H9 (cell line): ENCODE data around the gene GPHN. TPM values are rescaled to one million over a fixed set of nuclear protein-coding genes. Genes with fewer than 3 reads are reported as not detected.

Source experiments
- DNase-seq: peaks from one replicate; pipeline ENCODE4 v3.0.0-alpha.2; 2017
- H2AFZ ChIP-seq: one replicate; pipeline ENCODE4 v1.6.1; 2013; ENCODE audit warnings: mild to moderate bottlenecking, low read length, control low read depth, moderate library complexity
- H2AK5ac ChIP-seq: 2 replicates; pipeline ENCODE4 v1.6.1; 2013; ENCODE audit warnings: low read length, control low read depth, mixed read lengths; ENCODE audit not compliant: insufficient read length
- H2BK120ac ChIP-seq: one replicate; pipeline ENCODE4 v1.6.1; 2013; ENCODE audit warnings: low read depth, mild to moderate bottlenecking, low read length, control low read depth, inconsistent platforms; ENCODE audit not compliant: poor library complexity, severe bottlenecking
- H2BK12ac ChIP-seq: 2 replicates; pipeline ENCODE4 v1.6.1; 2013; ENCODE audit warnings: low read length, control low read depth, mixed read lengths, low read depth; ENCODE audit not compliant: insufficient read length
- H2BK15ac ChIP-seq: 2 replicates; pipeline ENCODE4 v1.6.1; 2013; ENCODE audit warnings: low read depth, low read length, control low read depth
- H2BK20ac ChIP-seq: one replicate; pipeline ENCODE4 v1.6.1; 2013; ENCODE audit warnings: low read depth, mild to moderate bottlenecking, low read length, control low read depth, inconsistent platforms; ENCODE audit not compliant: poor library complexity, severe bottlenecking
- H2BK5ac ChIP-seq: 2 replicates; pipeline ENCODE4 v1.6.1; 2013; ENCODE audit warnings: low read length, control low read depth, mixed read lengths; ENCODE audit not compliant: insufficient read length
- H3K14ac ChIP-seq: 2 replicates; pipeline ENCODE4 v1.6.1; 2013; ENCODE audit warnings: low read length, control low read depth; ENCODE audit not compliant: insufficient read depth
- H3K18ac ChIP-seq: 2 replicates; pipeline ENCODE4 v1.6.1; 2013; ENCODE audit warnings: low read depth, mild to moderate bottlenecking, mixed read lengths, low read length, control low read depth; ENCODE audit not compliant: insufficient read length
- H3K23ac ChIP-seq: 2 replicates; pipeline ENCODE4 v1.6.1; 2013; ENCODE audit warnings: low read length, control low read depth, mixed read lengths, low read depth; ENCODE audit not compliant: insufficient read length
- H3K23me2 ChIP-seq: 2 replicates; pipeline ENCODE4 v1.6.1; 2013; ENCODE audit warnings: low read depth, mild to moderate bottlenecking, mixed read lengths, low read length, control low read depth; ENCODE audit not compliant: insufficient read length, poor library complexity, severe bottlenecking
- H3K27ac ChIP-seq: 2 replicates; pipeline ENCODE4 v1.5.1; 2013; ENCODE audit warnings: low read length, control low read depth, mixed read lengths, low read depth; ENCODE audit not compliant: insufficient read length
- H3K27me3 ChIP-seq: 2 replicates; pipeline ENCODE4 v1.6.1; 2013; ENCODE audit warnings: low read length, control low read depth, inconsistent platforms; ENCODE audit not compliant: insufficient read depth
- H3K4ac ChIP-seq: 2 replicates; pipeline ENCODE4 v1.6.1; 2013; ENCODE audit warnings: low read depth, mild to moderate bottlenecking, control low read depth, inconsistent platforms, low read length, moderate library complexity
- H3K4me1 ChIP-seq: 2 replicates; pipeline ENCODE4 v1.6.1; 2013; ENCODE audit warnings: low read length, control low read depth, inconsistent platforms; ENCODE audit not compliant: insufficient read depth
- H3K4me2 ChIP-seq: 2 replicates; pipeline ENCODE4 v1.6.1; 2013; ENCODE audit warnings: low read length, control low read depth, mixed read lengths; ENCODE audit not compliant: insufficient read length, insufficient read depth
- H3K56ac ChIP-seq: 2 replicates; pipeline ENCODE4 v1.6.1; 2013; ENCODE audit warnings: low read depth, mild to moderate bottlenecking, mixed read lengths, low read length, control low read depth; ENCODE audit not compliant: insufficient read length
- H3K79me1 ChIP-seq: 2 replicates; pipeline ENCODE4 v1.6.1; 2013; ENCODE audit warnings: low read depth, mild to moderate bottlenecking, moderate library complexity, low read length, control low read depth, inconsistent platforms; ENCODE audit not compliant: insufficient read depth, poor library complexity, severe bottlenecking
- H3K79me2 ChIP-seq: 2 replicates; pipeline ENCODE4 v1.6.1; 2013; ENCODE audit warnings: low read length, control low read depth, inconsistent platforms; ENCODE audit not compliant: insufficient read depth
- H3K9ac ChIP-seq: 2 replicates; pipeline ENCODE4 v1.6.1; 2013; ENCODE audit warnings: low read length, control low read depth, mixed read lengths; ENCODE audit not compliant: insufficient read length; ENCODE audit errors: extremely low read depth
- H3K9me3 ChIP-seq: one replicate; pipeline ENCODE4 v1.6.1; 2013; ENCODE audit warnings: low read depth, low read length, inconsistent platforms; ENCODE audit not compliant: control insufficient read depth
- H3T11ph ChIP-seq: one replicate; pipeline ENCODE4 v1.6.1; 2013; ENCODE audit warnings: mild to moderate bottlenecking, low read length, control low read depth, inconsistent platforms
- H4K20me1 ChIP-seq: one replicate; pipeline ENCODE4 v1.6.1; 2013; ENCODE audit not compliant: control insufficient read depth, insufficient read length, insufficient read depth
- H4K5ac ChIP-seq: 2 replicates; pipeline ENCODE4 v1.6.1; 2013; ENCODE audit warnings: low read depth, mild to moderate bottlenecking, mixed read lengths, low read length, control low read depth; ENCODE audit not compliant: insufficient read length
- H4K8ac ChIP-seq: replicated peaks from 2 replicates; pipeline ENCODE4 v1.6.1; 2013; ENCODE audit warnings: low read length, control low read depth, mixed read lengths, low read depth; ENCODE audit not compliant: insufficient read length
- H4K91ac ChIP-seq: 2 replicates; pipeline ENCODE4 v1.6.1; 2013; ENCODE audit warnings: low read depth, mild to moderate bottlenecking, moderate library complexity, mixed read lengths, low read length, control low read depth; ENCODE audit not compliant: insufficient read length
- H3K27ac Mint-ChIP-seq, 3 experiments: 2 replicates in 2 of 3; 3 replicates in 1 of 3; pipeline ENCODE4 v1.8.0; 2020 to 2021; ENCODE audit warnings: mixed read lengths in 3 of 3, mild to moderate bottlenecking in 1 of 3, moderate library complexity in 1 of 3
- H3K27me3 Mint-ChIP-seq: 2 replicates; pipeline ENCODE4 v1.8.0; 2021; ENCODE audit warnings: low read depth, mild to moderate bottlenecking, moderate library complexity, mixed read lengths
- H3K36me3 Mint-ChIP-seq, 3 experiments: 2 replicates in 2 of 3; 3 replicates in 1 of 3; pipeline ENCODE4 v1.8.0; 2020 to 2021; ENCODE audit warnings: low read depth in 3 of 3, mixed read lengths in 3 of 3; ENCODE audit not compliant: insufficient read depth in 1 of 3
- H3K4me1 Mint-ChIP-seq, 2 experiments: 2 replicates each; pipeline ENCODE4 v1.8.0; 2020; ENCODE audit warnings: mixed read lengths in 2 of 2
- H3K4me3 Mint-ChIP-seq, 2 experiments: 2 replicates in 1 of 2; 3 replicates in 1 of 2; pipeline ENCODE4 v1.8.0; 2020 to 2021; ENCODE audit warnings: mild to moderate bottlenecking in 2 of 2, mixed read lengths in 2 of 2, moderate library complexity in 1 of 2
- H3K9me3 Mint-ChIP-seq, 2 experiments: 2 replicates in 1 of 2; 3 replicates in 1 of 2; pipeline ENCODE4 v1.8.0; 2020; ENCODE audit warnings: mild to moderate bottlenecking in 2 of 2, mixed read lengths in 2 of 2, moderate library complexity in 1 of 2
- CTCF ChIP-seq: fragments of 200-600 bp; sonication (generic); conservative IDR thresholded peaks from 3 replicates; pipeline ENCODE4 v1.8.0; 2021; ENCODE audit warnings: antibody characterized with exemption, mild to moderate bottlenecking
- WGBS: extraction: QIAGEN DNeasy Blood & Tissue Kit; methylation state at CpG from one replicate; pipeline ENCODE4 v1.1.7; 2013; ENCODE audit warnings: missing lambda C conversion rate, low lambda C conversion rate, mixed read lengths; ENCODE audit not compliant: insufficient read length; ENCODE audit errors: extremely low coverage; 5-methylcytosine and 5-hydroxymethylcytosine counted together
- total RNA-seq: library from RNA; stranded (reverse); gene quantifications from 2 replicates; pipeline ENCODE4 v1.2.1, GENCODE V29; 2021

The GPHN gene
- total RNA-seq, 1 experiment from 2014 or later, result 16.1 TPM

GRCh38 chr14:67168110-67168441 is 660.1 kb downstream of the GPHN start:
- H3K9ac ChIP-seq, result no peak overlapping the region
- no peak overlapping the region for H2AFZ ChIP-seq
- no peaks in the 10 kb centered on the region for H4K20me1 ChIP-seq
- H3K4me3 Mint-ChIP-seq, result no peak overlapping the region
- no peak for DNase-seq
- peaks cover 7 to 10% of the 10 kb centered on the region in 2 experiments; a peak in 2 of 4 replicates for H3K4me1 Mint-ChIP-seq
- no peak overlapping the region for H3K27ac ChIP-seq
- H2BK15ac ChIP-seq, result no peak overlapping the region
- no peak overlapping the region for H3K4ac ChIP-seq
- no peak overlapping the region for H4K91ac ChIP-seq
- H4K5ac ChIP-seq, result no peak overlapping the region
- no peak overlapping the region for H3T11ph ChIP-seq
- H3K9me3 ChIP-seq, result no peaks in the 10 kb centered on the region
- no peak overlapping the region for H3K27ac Mint-ChIP-seq
- H3K4me2 ChIP-seq, result no peak overlapping the region
- no peak overlapping the region for H3K14ac ChIP-seq
- H3K23me2 ChIP-seq, result no peaks in the 10 kb centered on the region
- peaks cover 0 to under 1% of the 10 kb centered on the region in 2 experiments; a peak in 2 of 5 replicates for H3K9me3 Mint-ChIP-seq
- H2BK5ac ChIP-seq, result no peak overlapping the region
- H3K27me3 Mint-ChIP-seq, result no peaks in the 10 kb centered on the region
- no peak overlapping the region for H4K8ac ChIP-seq
- H2AK5ac ChIP-seq, result no peak overlapping the region
- no peak for TF ChIP-seq CTCF
- H2BK12ac ChIP-seq, result no peak overlapping the region
- H2BK20ac ChIP-seq, result no peak overlapping the region
- no CpG with 5 or more reads among the region's 1 CpG for WGBS
- H3K27me3 ChIP-seq, result no peaks in the 10 kb centered on the region
- H3K23ac ChIP-seq, result no peak overlapping the region
- no peak overlapping the region for H2BK120ac ChIP-seq
- H3K36me3 Mint-ChIP-seq, result no peaks in the 10 kb centered on the region; a peak in 1 of 7 replicates
- no peaks in the 10 kb centered on the region for H3K79me1 ChIP-seq
- H3K18ac ChIP-seq, result no peak overlapping the region
- no peak overlapping the region for H3K56ac ChIP-seq
- H3K4me1 ChIP-seq, result no peaks in the 10 kb centered on the region; the same call in 1 of the 2 replicates
- H3K79me2 ChIP-seq, result no peaks in the 10 kb centered on the region
